Astrocyte of the spinal cord (primary cell): ENCODE results near the gene ROBO2.

ENCODE experiments used
- DNase-seq: peaks from one replicate; pipeline ENCODE4 v3.0.0; 2011; ENCODE audit warnings: low read depth, low spot score
- H3K4me3 ChIP-seq: 2 replicates; pipeline ENCODE4 v1.5.1; 2011; ENCODE audit warnings: low read depth, mild to moderate bottlenecking, low read length, moderate library complexity
- in situ Hi-C: cut with HindIII; loops from 2 replicates; pipeline ENCODE4 v1.10.0; 2017; ENCODE audit warnings: low sequenced_read_pairs
- TF ChIP-seq, protein P1 (sequence below): IDR thresholded peaks from 2 replicates; pipeline ENCODE4 v1.5.1; 2012; ENCODE audit warnings: low read depth, mild to moderate bottlenecking, low read length, inconsistent platforms

The ROBO2 gene

DNA sequence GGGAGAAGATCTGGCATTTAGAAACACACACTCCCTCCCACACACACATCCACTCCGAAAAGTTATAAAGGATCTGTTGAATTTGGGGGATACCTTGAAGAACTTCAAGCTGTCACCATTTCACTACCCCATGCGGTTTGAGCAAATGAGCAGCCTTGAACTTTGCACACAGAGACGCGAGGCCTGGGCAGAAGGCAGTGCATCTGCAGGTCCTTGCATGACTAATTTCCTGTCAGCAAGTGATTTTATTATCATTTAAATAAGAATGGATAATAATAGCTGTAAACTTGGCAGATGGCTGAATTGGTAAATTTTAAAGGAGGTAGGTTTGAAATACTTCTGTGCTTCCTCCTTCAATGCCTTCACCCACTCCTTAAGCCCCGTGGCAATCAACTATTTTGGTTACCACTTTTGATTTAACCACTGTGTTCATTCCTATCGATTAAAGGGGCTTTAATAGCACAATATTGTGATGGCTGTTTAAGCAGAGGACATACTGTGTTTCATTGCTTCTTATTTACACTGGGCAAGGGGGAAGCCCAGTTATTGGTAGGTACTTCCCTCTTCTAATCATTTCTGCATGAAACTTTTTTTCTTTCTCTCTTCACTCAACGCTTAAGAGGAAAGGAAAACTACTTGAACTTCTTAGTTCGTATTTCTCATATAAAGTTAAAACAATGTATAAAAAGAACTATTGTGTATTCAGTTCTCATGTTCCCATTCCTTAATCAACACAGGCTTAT, 108.1 kb downstream of the ROBO2 start:
- peak; percentile 5 for DNase-seq
- in situ Hi-C loops: no loop called here
- no peak overlapping the region for H3K4me3 ChIP-seq
- TF ChIP-seq, protein P1, sequence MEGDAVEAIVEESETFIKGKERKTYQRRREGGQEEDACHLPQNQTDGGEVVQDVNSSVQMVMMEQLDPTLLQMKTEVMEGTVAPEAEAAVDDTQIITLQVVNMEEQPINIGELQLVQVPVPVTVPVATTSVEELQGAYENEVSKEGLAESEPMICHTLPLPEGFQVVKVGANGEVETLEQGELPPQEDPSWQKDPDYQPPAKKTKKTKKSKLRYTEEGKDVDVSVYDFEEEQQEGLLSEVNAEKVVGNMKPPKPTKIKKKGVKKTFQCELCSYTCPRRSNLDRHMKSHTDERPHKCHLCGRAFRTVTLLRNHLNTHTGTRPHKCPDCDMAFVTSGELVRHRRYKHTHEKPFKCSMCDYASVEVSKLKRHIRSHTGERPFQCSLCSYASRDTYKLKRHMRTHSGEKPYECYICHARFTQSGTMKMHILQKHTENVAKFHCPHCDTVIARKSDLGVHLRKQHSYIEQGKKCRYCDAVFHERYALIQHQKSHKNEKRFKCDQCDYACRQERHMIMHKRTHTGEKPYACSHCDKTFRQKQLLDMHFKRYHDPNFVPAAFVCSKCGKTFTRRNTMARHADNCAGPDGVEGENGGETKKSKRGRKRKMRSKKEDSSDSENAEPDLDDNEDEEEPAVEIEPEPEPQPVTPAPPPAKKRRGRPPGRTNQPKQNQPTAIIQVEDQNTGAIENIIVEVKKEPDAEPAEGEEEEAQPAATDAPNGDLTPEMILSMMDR: no peak

DNA sequence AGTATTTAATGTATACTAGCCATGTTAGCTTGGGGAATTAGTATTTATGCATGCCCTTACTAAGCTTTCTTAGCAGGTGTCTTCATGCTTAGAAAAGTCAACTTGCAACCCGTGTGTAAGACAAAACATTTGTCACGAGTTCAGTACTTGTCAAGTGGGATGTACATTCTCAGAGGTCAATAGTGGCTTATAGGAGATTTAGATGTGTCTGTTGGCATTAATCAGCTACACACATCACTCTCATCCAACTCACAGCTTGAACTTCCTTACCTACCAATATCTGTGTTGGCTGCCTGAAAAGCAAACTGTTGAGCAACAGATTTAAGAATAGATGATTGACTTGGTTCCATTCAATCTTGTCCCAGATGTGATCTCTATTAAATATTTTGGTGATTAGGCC, 109.5 kb downstream of the ROBO2 start:
- H3K4me3 ChIP-seq: no peak overlapping the region
- in situ Hi-C loops: no loop called here
- TF ChIP-seq, protein P1: no peak
- DNase-seq: no peak

DNA sequence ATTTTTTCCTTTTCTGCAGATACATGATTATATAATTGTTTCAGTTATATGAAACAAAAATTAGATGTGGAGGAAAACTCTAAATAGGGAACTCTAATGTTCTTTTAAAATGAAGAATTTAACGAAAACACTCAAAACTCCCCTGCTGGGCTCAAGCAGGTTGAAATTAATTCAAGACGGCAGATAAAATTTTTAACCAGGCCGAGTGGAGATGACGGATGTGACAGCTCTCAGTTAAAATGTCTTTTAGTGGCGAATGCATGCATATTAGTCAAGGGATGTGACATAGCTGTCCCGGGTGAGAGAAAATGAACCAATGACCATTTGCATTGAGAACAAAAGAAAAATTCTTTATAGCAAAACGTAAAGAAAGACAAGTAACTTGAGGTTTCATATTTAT, 110.1 kb downstream of the ROBO2 start:
- no peak overlapping the region for H3K4me3 ChIP-seq
- DNase-seq: no peak
- in situ Hi-C loops: no loop called here
- TF ChIP-seq, protein P1: no peak

DNA sequence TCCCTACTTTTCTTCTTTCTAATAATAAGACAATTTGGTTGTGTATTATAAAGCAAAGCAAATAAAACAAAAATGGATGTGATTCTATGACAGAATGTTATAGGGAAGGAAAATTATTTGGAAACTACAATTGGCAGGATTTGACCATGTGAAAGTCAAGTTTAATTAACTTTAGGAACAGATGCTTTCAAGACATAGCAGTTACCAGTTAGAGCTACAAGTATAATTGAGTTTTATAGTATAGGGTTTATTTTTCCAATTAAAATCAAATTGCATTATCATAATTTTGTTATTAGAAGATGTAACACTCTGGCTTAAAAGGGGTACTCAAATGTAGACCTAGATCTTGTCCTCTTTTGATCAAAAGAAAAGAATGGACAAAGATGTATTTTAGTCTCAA, 110.9 kb downstream of the ROBO2 start:
- in situ Hi-C loops: no loop called here
- DNase-seq: no peak
- no peak overlapping the region for H3K4me3 ChIP-seq
- TF ChIP-seq, protein P1: no peak

DNA sequence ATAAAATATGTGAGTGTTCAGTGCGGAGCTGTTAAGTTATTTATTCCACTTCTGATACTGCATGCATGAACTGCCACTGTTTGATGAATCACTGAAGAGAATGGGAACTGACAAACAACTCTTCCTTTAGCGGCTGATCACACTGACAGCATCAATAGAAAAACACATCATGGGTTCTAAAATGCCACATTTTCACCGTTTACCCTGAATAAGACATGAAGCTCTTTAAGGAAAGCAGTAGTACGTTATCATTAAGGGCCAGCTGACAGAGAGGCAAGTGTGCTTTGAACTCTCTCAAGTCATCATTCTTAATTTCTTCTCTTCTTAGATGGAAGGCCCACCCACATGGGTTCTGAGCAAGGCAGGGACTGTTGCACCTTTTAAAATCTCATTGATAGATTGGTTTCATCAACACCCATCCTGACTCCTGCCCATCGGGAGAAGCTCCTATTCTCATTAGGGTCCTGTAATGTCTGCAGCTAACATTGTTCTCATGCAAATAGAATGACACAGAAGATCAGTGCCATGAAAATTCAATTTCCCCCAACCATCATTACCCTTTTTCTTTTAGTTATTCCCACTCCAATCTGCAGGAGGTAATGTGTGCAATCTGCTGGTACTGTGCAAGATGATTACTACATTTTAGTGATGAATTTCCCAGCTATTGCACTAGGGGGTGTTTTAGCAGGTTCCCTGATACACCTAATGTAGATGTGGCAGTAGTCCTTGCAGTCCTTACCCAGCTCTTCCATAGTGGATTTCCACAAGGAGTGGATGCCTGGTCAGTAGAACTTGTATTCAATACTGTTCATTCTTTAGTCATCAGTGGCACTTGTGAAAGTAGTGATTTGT, 119.1 kb downstream of the ROBO2 start:
- TF ChIP-seq, protein P1: no peak
- H3K4me3 ChIP-seq: no peak overlapping the region
- DNase-seq: no peak

DNA sequence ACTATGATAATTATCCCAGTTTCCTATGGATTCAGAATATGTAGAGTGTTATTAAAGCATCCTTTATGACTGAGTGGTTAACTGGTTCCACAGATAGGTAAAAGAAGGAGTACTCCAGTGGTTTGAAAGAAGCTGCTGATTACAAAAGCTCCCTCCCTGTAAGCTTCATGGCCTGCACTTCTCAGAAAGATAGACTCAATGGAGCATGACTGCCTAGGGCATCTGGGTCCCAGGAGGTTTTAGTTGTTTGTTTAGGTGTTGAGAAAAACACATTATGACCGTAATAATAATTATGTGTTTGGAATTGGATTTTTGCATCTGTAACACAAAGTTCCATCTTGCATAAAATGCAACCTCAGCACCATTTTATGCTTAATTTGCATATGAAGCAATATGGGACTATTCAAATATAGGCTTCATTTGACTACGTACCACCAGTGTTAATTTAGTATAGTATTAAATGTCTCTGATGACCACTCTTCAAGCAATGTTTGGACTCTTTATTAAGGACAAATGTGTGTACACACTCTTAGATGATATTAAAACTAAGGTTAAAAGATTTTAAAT, 121.1 kb downstream of the ROBO2 start:
- TF ChIP-seq, protein P1: no peak
- no peak overlapping the region for H3K4me3 ChIP-seq
- in situ Hi-C loops: no loop called here
- no peak for DNase-seq

More for the DNA sequence above, 119.1 kb downstream of the ROBO2 start:
- in situ Hi-C loops: no loop called here
